GM19467 (cell line): ENCODE data around the gene TCERG1L.
"Not testable (repeated sequence)": the region's sequence is repeated elsewhere in the genome, so short reads cannot be mapped to it uniquely, and the experiment has no call there.

ENCODE experiments used
- ATAC-seq: cut with Tn5 transposase; IDR thresholded peaks from one replicate; pipeline ENCODE4 v1.9.1; 2021; ENCODE audit warnings: mild to moderate bottlenecking, moderate library complexity; ENCODE audit not compliant: unreplicated experiment

Gene TCERG1L

GRCh38 chr10:131092386-131092785, 219.1 kb downstream of the TCERG1L start:
- no peak for ATAC-seq

GRCh38 chr10:131091682-131092081, 219.8 kb downstream of the TCERG1L start:
- ATAC-seq, result no peak

- no peak for ATAC-seq
These were observed 220.5 kb downstream of the TCERG1L start for GRCh38 chr10:131090761-131091661.

- no peak for ATAC-seq
These were observed 221.7 kb downstream of the TCERG1L start for GRCh38 chr10:131089861-131090260.

GRCh38 chr10:131089150-131089549, 222.4 kb downstream of the TCERG1L start:
- ATAC-seq, result no peak

- no peak for ATAC-seq
These were observed 222.9 kb downstream of the TCERG1L start for GRCh38 chr10:131088619-131089018.

GRCh38 chr10:131087464-131088215, 223.9 kb downstream of the TCERG1L start:
- ATAC-seq, result no peak

- no peak for ATAC-seq
These were observed 225.0 kb downstream of the TCERG1L start for GRCh38 chr10:131086511-131086910.

- no peak for ATAC-seq
These were observed 225.4 kb downstream of the TCERG1L start for GRCh38 chr10:131086094-131086493.

GRCh38 chr10:131085091-131085860, 226.2 kb downstream of the TCERG1L start:
- ATAC-seq, result no peak

- ATAC-seq, result no peak
These were observed 226.8 kb downstream of the TCERG1L start for GRCh38 chr10:131084791-131085090.

- no peak for ATAC-seq
These were observed 227.4 kb downstream of the TCERG1L start for GRCh38 chr10:131083915-131084790.

GRCh38 chr10:131082991-131083481, 228.5 kb downstream of the TCERG1L start:
- ATAC-seq, result no peak

- ATAC-seq, result no peak
These were observed 229.2 kb downstream of the TCERG1L start for GRCh38 chr10:131082201-131082850.

GRCh38 chr10:131081786-131082185, 229.7 kb downstream of the TCERG1L start:
- ATAC-seq, result no peak

- ATAC-seq, result no peak
These were observed 230.1 kb downstream of the TCERG1L start for GRCh38 chr10:131081376-131081775.

GRCh38 chr10:131080571-131080970, 230.9 kb downstream of the TCERG1L start:
- no peak for ATAC-seq

- no peak for ATAC-seq
These were observed 232.2 kb downstream of the TCERG1L start for GRCh38 chr10:131079314-131079713.

GRCh38 chr10:131078882-131079280, 232.6 kb downstream of the TCERG1L start:
- not testable (repeated sequence) for ATAC-seq
